MM.1S (cell line): ENCODE measurements around the gene CCDC181.

Source experiments
- DNase-seq: peaks from one replicate; pipeline ENCODE4 v3.0.0-alpha.2; 2015
- H2AFZ ChIP-seq: fragments of 300-600 bp; sonication (generic); 2 replicates; pipeline ENCODE4 v1.6.0; 2016; ENCODE audit warnings: antibody characterized with exemption, low read length
- H3F3A ChIP-seq: fragments of 300-600 bp; sonication (generic); 2 replicates; pipeline ENCODE4 v1.6.1; 2016; ENCODE audit warnings: mild to moderate bottlenecking, antibody characterized with exemption, low read length, moderate library complexity, mixed read lengths; ENCODE audit not compliant: insufficient read depth
- H3K27ac ChIP-seq: fragments of 300-600 bp; sonication (generic); 2 replicates; pipeline ENCODE4 v1.5.1; 2016; ENCODE audit warnings: mild to moderate bottlenecking, low read length
- H3K27me3 ChIP-seq: fragments of 300-600 bp; sonication (generic); replicated peaks from 2 replicates; pipeline ENCODE4 v1.6.0; 2016; ENCODE audit warnings: low read length; ENCODE audit not compliant: insufficient read depth
- H3K36me3 ChIP-seq: fragments of 300-600 bp; sonication (generic); replicated peaks from 2 replicates; pipeline ENCODE4 v1.6.1; 2016; ENCODE audit warnings: mild to moderate bottlenecking, low read length, mixed read lengths; ENCODE audit not compliant: insufficient read depth
- H3K4me1 ChIP-seq: fragments of 300-600 bp; sonication (generic); 2 replicates; pipeline ENCODE4 v1.6.1; 2016; ENCODE audit warnings: low read length, mixed read lengths
- H3K4me2 ChIP-seq: fragments of 300-600 bp; sonication (generic); 2 replicates; pipeline ENCODE4 v1.6.0; 2016; ENCODE audit warnings: low read depth, low read length
- H3K4me3 ChIP-seq: fragments of 300-600 bp; sonication (generic); 2 replicates; pipeline ENCODE4 v1.5.1; 2016; ENCODE audit warnings: low read length, mixed read lengths
- H3K79me2 ChIP-seq: fragments of 300-600 bp; sonication (generic); 2 replicates; pipeline ENCODE4 v1.6.1; 2016; ENCODE audit warnings: mixed run types, low read length, mixed read lengths
- H3K9ac ChIP-seq: fragments of 300-600 bp; sonication (generic); 2 replicates; pipeline ENCODE4 v1.6.1; 2016; ENCODE audit warnings: low read length, mixed read lengths
- H3K9me2 ChIP-seq: fragments of 300-600 bp; sonication (generic); replicated peaks from 2 replicates; pipeline ENCODE4 v1.6.1; 2016; ENCODE audit warnings: mild to moderate bottlenecking, low read length, mixed read lengths; ENCODE audit not compliant: insufficient read depth
- H3K9me3 ChIP-seq: fragments of 300-600 bp; sonication (generic); replicated peaks from 2 replicates; pipeline ENCODE4 v1.6.1; 2016; ENCODE audit warnings: mild to moderate bottlenecking, low read length, mixed read lengths; ENCODE audit not compliant: insufficient read depth
- H4K20me1 ChIP-seq: fragments of 300-600 bp; sonication (generic); 2 replicates; pipeline ENCODE4 v1.6.1; 2016; ENCODE audit warnings: mild to moderate bottlenecking, low read length, moderate library complexity, mixed read lengths; ENCODE audit not compliant: insufficient read depth
- CTCF ChIP-seq: fragments of 300-600 bp; sonication (generic); IDR thresholded peaks from 2 replicates; pipeline ENCODE4 v1.5.1; 2016; ENCODE audit warnings: antibody characterized with exemption, low read length, mixed read lengths
- EZH2 ChIP-seq: fragments of 300-600 bp; sonication (generic); optimal IDR thresholded peaks from 2 replicates; pipeline ENCODE3; 2017; ENCODE audit warnings: low read depth, mild to moderate bottlenecking, antibody characterized with exemption, low read length, mixed read lengths
- EZH2phosphoT487 ChIP-seq: fragments of 300-600 bp; sonication (generic); IDR thresholded peaks from 2 replicates; pipeline ENCODE4 v1.6.1; 2018; ENCODE audit warnings: antibody characterized with exemption, low read length

CCDC181 gene

GRCh38 chr1:169456029-169456428 is 28.8 kb upstream of the CCDC181 start:
- no peaks in the 10 kb centered on the region for H3K4me1 ChIP-seq
- no peak overlapping the region for H3K4me3 ChIP-seq
- H3K79me2 ChIP-seq, result no peaks in the 10 kb centered on the region
- TF ChIP-seq CTCF, result no peak
- no peak for TF ChIP-seq EZH2
- TF ChIP-seq EZH2phosphoT487, result no peak
- no peak overlapping the region for H3K4me2 ChIP-seq
- no peaks in the 10 kb centered on the region for H3F3A ChIP-seq
- no peaks in the 10 kb centered on the region for H3K9me2 ChIP-seq
- no peak overlapping the region for H3K27ac ChIP-seq
- H3K27me3 ChIP-seq, result no peaks in the 10 kb centered on the region
- no peak overlapping the region for H3K9ac ChIP-seq
- DNase-seq, result no peak
- no peaks in the 10 kb centered on the region for H4K20me1 ChIP-seq
- H2AFZ ChIP-seq, result no peak overlapping the region
- no peaks in the 10 kb centered on the region for H3K36me3 ChIP-seq
- H3K9me3 ChIP-seq, result no peaks in the 10 kb centered on the region

DNA sequence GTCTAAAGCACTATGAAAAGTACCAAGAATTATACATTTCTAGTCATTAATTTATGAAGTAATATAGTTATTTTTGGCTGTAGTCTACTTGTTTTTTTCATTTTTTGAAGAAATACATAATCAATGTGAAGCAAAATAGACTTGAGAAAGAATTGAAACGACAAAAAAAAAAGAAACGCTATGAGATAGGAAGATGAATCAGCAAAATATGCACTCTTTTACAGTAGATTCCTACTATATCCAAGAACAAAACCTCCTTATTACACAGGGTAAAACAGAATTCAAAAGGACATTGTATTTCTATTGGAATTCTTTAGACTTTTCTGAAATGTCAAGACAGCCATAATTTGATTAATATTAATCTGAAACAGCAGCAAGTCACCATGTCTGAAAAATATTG is 25.6 kb upstream of the CCDC181 start:
- H3K4me2 ChIP-seq, result no peak overlapping the region
- H3K4me1 ChIP-seq, result no peaks in the 10 kb centered on the region
- no peaks in the 10 kb centered on the region for H3K9me3 ChIP-seq

GRCh38 chr1:169451218-169451824 is 24.0 kb upstream of the CCDC181 start:
- no peaks in the 10 kb centered on the region for H3F3A ChIP-seq
- no peak for DNase-seq
- H3K9ac ChIP-seq, result no peak overlapping the region
- no peaks in the 10 kb centered on the region for H3K36me3 ChIP-seq
- H3K4me3 ChIP-seq, result no peak overlapping the region
- TF ChIP-seq EZH2 (no peak), EZH2phosphoT487 (no peak), CTCF (no peak)
- no peak overlapping the region for H3K4me2 ChIP-seq
- no peaks in the 10 kb centered on the region for H4K20me1 ChIP-seq
- no peak overlapping the region for H3K27ac ChIP-seq
- H3K9me2 ChIP-seq, result no peaks in the 10 kb centered on the region
- no peaks in the 10 kb centered on the region for H3K9me3 ChIP-seq
- H3K27me3 ChIP-seq, result no peaks in the 10 kb centered on the region
- no peaks in the 10 kb centered on the region for H3K79me2 ChIP-seq
- no peak overlapping the region for H2AFZ ChIP-seq
- no peaks in the 10 kb centered on the region for H3K4me1 ChIP-seq

More for the DNA sequence above, 25.6 kb upstream of the CCDC181 start:
- no peak overlapping the region for H3K9ac ChIP-seq
- H4K20me1 ChIP-seq, result no peaks in the 10 kb centered on the region
- H3F3A ChIP-seq, result no peaks in the 10 kb centered on the region
- no peak overlapping the region for H3K27ac ChIP-seq
- DNase-seq, result no peak
- no peaks in the 10 kb centered on the region for H3K79me2 ChIP-seq
- no peaks in the 10 kb centered on the region for H3K9me2 ChIP-seq
- H3K27me3 ChIP-seq, result no peaks in the 10 kb centered on the region
- no peaks in the 10 kb centered on the region for H3K36me3 ChIP-seq
- no peak overlapping the region for H3K4me3 ChIP-seq
- no peak overlapping the region for H2AFZ ChIP-seq
- TF ChIP-seq EZH2 (no peak), CTCF (no peak), EZH2phosphoT487 (no peak)
